GM06990 (cell line): Measurements from ENCODE around the gene MPC1L.

ENCODE experiments used
- DNase-seq: peaks from one replicate; pipeline ENCODE4 v3.0.0-alpha.2; 2011; ENCODE audit not compliant: insufficient read length; ENCODE audit errors: extremely low read depth
- H3K27me3 ChIP-seq: replicated peaks from 2 replicates; pipeline ENCODE4 v1.6.0; 2011; ENCODE audit warnings: low read length; ENCODE audit not compliant: control insufficient read depth, insufficient read depth
- H3K36me3 ChIP-seq: 2 replicates; pipeline ENCODE4 v1.5.1; 2011; ENCODE audit warnings: low read length; ENCODE audit not compliant: control insufficient read depth, insufficient read depth
- H3K4me3 ChIP-seq: replicated peaks from 2 replicates; pipeline ENCODE4 v1.5.1; 2011; ENCODE audit warnings: low read depth, mild to moderate bottlenecking, control low read depth, low read length
- CTCF ChIP-seq: IDR thresholded peaks from 2 replicates; pipeline ENCODE4 v1.5.1; 2011; ENCODE audit warnings: low read length, control low read depth, mild to moderate bottlenecking, inconsistent platforms; ENCODE audit not compliant: insufficient read depth, poor library complexity, severe bottlenecking

MPC1L gene

GRCh38 chrX:40652664-40653063 lies 29.4 kb downstream of the MPC1L start:
- no peak for DNase-seq
- no peak overlapping the region for H3K4me3 ChIP-seq
- H3K36me3 ChIP-seq, result no peaks in the 10 kb centered on the region
- no peaks in the 10 kb centered on the region for H3K27me3 ChIP-seq
- TF ChIP-seq CTCF, result no peak

- no peak for DNase-seq
These were observed 30.3 kb downstream of the MPC1L start for GRCh38 chrX:40653535-40653934.

GRCh38 chrX:40660381-40660780 lies 37.2 kb downstream of the MPC1L start:
- no peak for DNase-seq
- Histone ChIP-seq H3K4me3 (no peak overlapping the region), H3K36me3 (peaks cover 4% of the 10 kb centered on the region), H3K27me3 (no peaks in the 10 kb centered on the region)
- no peak for TF ChIP-seq CTCF

More at GRCh38 chrX:40653535-40653934, 30.3 kb downstream of the MPC1L start:
- Histone ChIP-seq H3K36me3 (no peaks in the 10 kb centered on the region), H3K27me3 (no peaks in the 10 kb centered on the region), H3K4me3 (no peak overlapping the region)
- no peak for TF ChIP-seq CTCF

GRCh38 chrX:40661489-40661888 lies 38.3 kb downstream of the MPC1L start:
- TF ChIP-seq CTCF, result no peak
- Histone ChIP-seq H3K4me3 (no peak overlapping the region), H3K27me3 (no peaks in the 10 kb centered on the region), H3K36me3 (peaks cover 4% of the 10 kb centered on the region)
- DNase-seq, result no peak

- no peaks in the 10 kb centered on the region for H3K27me3 ChIP-seq
- no peak for DNase-seq
- H3K36me3 ChIP-seq, result peaks cover 6% of the 10 kb centered on the region
- no peak overlapping the region for H3K4me3 ChIP-seq
- TF ChIP-seq CTCF, result no peak
These were observed 40.0 kb downstream of the MPC1L start for GRCh38 chrX:40663078-40663740.
